CD14-positive monocyte (primary cell): Measurements from ENCODE around the gene GIT1. TPM values are rescaled to one million over a fixed set of nuclear protein-coding genes. Genes with fewer than 3 reads are reported as not detected.

Experiments used
- DNase-seq, 3 donors: peaks; one replicate each; pipeline ENCODE4 v3.0.0-alpha.2; 2011 to 2022
- H2AFZ ChIP-seq: 2 replicates; pipeline ENCODE4 v1.6.0; 2012; ENCODE audit warnings: mild to moderate bottlenecking, low read depth, low read length, inconsistent platforms; ENCODE audit not compliant: insufficient read depth, poor library complexity, severe bottlenecking
- H3K27ac ChIP-seq, 2 donors: 1 replicate in 1 of 2; 2 replicates in 1 of 2; pipeline ENCODE4 v1.5.1; 2012 to 2013; ENCODE audit warnings: low read length in 2 of 2, control low read depth in 1 of 2, inconsistent platforms in 1 of 2, low read depth in 1 of 2, mild to moderate bottlenecking in 1 of 2
- H3K27me3 ChIP-seq, 2 donors: one replicate each; pipeline versions ENCODE4 v1.6.0 to v1.6.1; 2011 to 2013; ENCODE audit warnings: low read length in 2 of 2; ENCODE audit not compliant: control insufficient read depth in 2 of 2, insufficient read depth in 2 of 2
- H3K36me3 ChIP-seq, 2 donors: replicated peaks in 1 of 2; 1 replicate in 1 of 2; 2 replicates in 1 of 2; pipeline versions ENCODE4 v1.5.1 to v1.6.1; 2012 to 2013; ENCODE audit warnings: low read length in 2 of 2, control low read depth in 1 of 2, inconsistent platforms in 1 of 2, mild to moderate bottlenecking in 1 of 2; ENCODE audit not compliant: insufficient read depth in 2 of 2, control insufficient read depth in 1 of 2
- H3K4me1 ChIP-seq, 2 donors: 1 replicate in 1 of 2; 2 replicates in 1 of 2; pipeline versions ENCODE4 v1.5.1 to v1.6.1; 2012 to 2013; ENCODE audit warnings: low read length in 2 of 2, control low read depth in 1 of 2, inconsistent platforms in 1 of 2, mild to moderate bottlenecking in 1 of 2, moderate library complexity in 1 of 2; ENCODE audit not compliant: insufficient read depth in 2 of 2, control insufficient read depth in 1 of 2
- H3K4me2 ChIP-seq: replicated peaks from 2 replicates; pipeline ENCODE3; 2012; ENCODE audit warnings: low read length, moderate library complexity, mild to moderate bottlenecking; ENCODE audit not compliant: poor library complexity, severe bottlenecking; ENCODE audit errors: extremely low read depth
- H3K4me3 ChIP-seq, 3 experiments: fragments of 200-600 bp in 1 of 3; sonication (generic) in 1 of 3; replicated peaks in 1 of 3; 1 replicate in 2 of 3; 2 replicates in 1 of 3; pipeline ENCODE4 v1.5.1; 2011 to 2013; ENCODE audit warnings: low read length in 3 of 3, mild to moderate bottlenecking in 3 of 3, control low read depth in 2 of 3, low read depth in 2 of 3, inconsistent platforms in 1 of 3, moderate library complexity in 1 of 3
- H3K79me2 ChIP-seq: 2 replicates; pipeline ENCODE4 v1.6.0; 2012; ENCODE audit warnings: mild to moderate bottlenecking, control low read depth, inconsistent platforms, low read length, moderate library complexity; ENCODE audit not compliant: insufficient read depth
- H3K9ac ChIP-seq: 2 replicates; pipeline ENCODE4 v1.6.0; 2017; ENCODE audit warnings: low read length, mild to moderate bottlenecking; ENCODE audit not compliant: insufficient read depth, poor library complexity, severe bottlenecking
- H3K9me3 ChIP-seq, 2 donors: replicated peaks in 1 of 2; 1 replicate in 1 of 2; 2 replicates in 1 of 2; pipeline versions ENCODE4 v1.5.1 to v1.6.1; 2012 to 2013; ENCODE audit warnings: low read length in 2 of 2, control low read depth in 1 of 2; ENCODE audit not compliant: control insufficient read depth in 1 of 2, insufficient read depth in 1 of 2
- H4K20me1 ChIP-seq: 2 replicates; pipeline ENCODE4 v1.6.0; 2012; ENCODE audit warnings: mild to moderate bottlenecking, low read length, control low read depth, moderate library complexity; ENCODE audit not compliant: insufficient read depth
- H3K27ac Mint-ChIP-seq, 7 donors: one replicate each; pipeline ENCODE4 v1.8.0; 2020; ENCODE audit warnings: mild to moderate bottlenecking in 7 of 7, mixed read lengths in 7 of 7, moderate library complexity in 6 of 7, inconsistent platforms in 2 of 7
- H3K27me3 Mint-ChIP-seq, 3 donors: one replicate each; pipeline ENCODE4 v1.8.0; 2021 to 2022; ENCODE audit warnings: low read depth in 3 of 3, mild to moderate bottlenecking in 3 of 3, mixed read lengths in 3 of 3, moderate library complexity in 3 of 3, inconsistent platforms in 1 of 3
- H3K36me3 Mint-ChIP-seq, 2 donors: one replicate each; pipeline ENCODE4 v1.8.0; 2020; ENCODE audit warnings: mixed read lengths in 2 of 2, inconsistent platforms in 1 of 2, mild to moderate bottlenecking in 1 of 2
- H3K4me1 Mint-ChIP-seq: one replicate; pipeline ENCODE4 v1.8.0; 2020; ENCODE audit warnings: mild to moderate bottlenecking, mixed read lengths
- H3K4me3 Mint-ChIP-seq, 2 donors: one replicate each; pipeline ENCODE4 v1.8.0; 2020; ENCODE audit warnings: mild to moderate bottlenecking in 2 of 2, mixed read lengths in 2 of 2, moderate library complexity in 1 of 2
- H3K9me3 Mint-ChIP-seq, 7 donors: one replicate each; pipeline ENCODE4 v1.8.0; 2020 to 2022; ENCODE audit warnings: mixed read lengths in 7 of 7, mild to moderate bottlenecking in 6 of 7, moderate library complexity in 6 of 7, inconsistent platforms in 2 of 7
- CTCF ChIP-seq: fragments of 200-600 bp; IDR thresholded peaks from one replicate; pipeline ENCODE4 v1.8.0; 2022; ENCODE audit warnings: antibody characterized with exemption, mild to moderate bottlenecking
- WGBS: methylation state at CpG from one replicate; pipeline ENCODE4 v1.1.5; 2013; ENCODE audit warnings: missing lambda C conversion rate; ENCODE audit not compliant: insufficient coverage; 5-methylcytosine and 5-hydroxymethylcytosine counted together
- intact Hi-C, 2 donors: fragments of 100-400 bp; cut with micrococcal nuclease; formaldehyde crosslinking; loops; one replicate each; pipeline versions ENCODE4 v1.15.0 to v1.15.1; 2023
- polyA plus RNA-seq, 3 donors: library from polyadenylated mRNA; depleted of rRNA in 1 of 3; unstranded in 2 of 3; stranded (reverse) in 1 of 3; fragments of 300-500 nt in 2 of 3; fragments of >200 nt in 1 of 3; fragmentation: Illumina TruSeq in 2 of 3; gene quantifications; 1 replicate in 2 of 3; 2 replicates in 1 of 3; pipeline ENCODE4 v1.2.3, GENCODE V29; 2012 to 2021

The GIT1 gene
- polyA plus RNA-seq, 3 donors, result 3.1 to 41.7 (median 4.4) TPM

- Histone ChIP-seq H3K4me3 (no peak overlapping the region), H3K4me2 (no peak overlapping the region), H3K9me3 (no peaks in the 10 kb centered on the region), H3K9ac (no peak overlapping the region), H2AFZ (no peak overlapping the region), H3K36me3 (no peaks in the 10 kb centered on the region), H4K20me1 (peaks cover 44% of the 10 kb centered on the region), H3K79me2 (no peaks in the 10 kb centered on the region), H3K27me3 (peaks cover 7 to 77% of the 10 kb centered on the region in 2 donors), H3K4me1 (peaks cover 56 to 57% of the 10 kb centered on the region in 2 donors), H3K27ac (no peak overlapping the region)
- Mint-ChIP-seq H3K36me3 (no peaks in the 10 kb centered on the region), H3K27me3 (peaks cover 47 to 93% (median 69%) of the 10 kb centered on the region in 3 donors), H3K27ac (no peak overlapping the region), H3K4me1 (peaks cover 50% of the 10 kb centered on the region), H3K4me3 (peak overlapping the region in 1 of 2 donors; percentile 51), H3K9me3 (peaks cover 0 to 6% (median 1%) of the 10 kb centered on the region in 7 donors)
- intact Hi-C loops, result loop anchor here in 1 of 2 donors (2.0 to 10.0 kb wide), 2 partner anchors 38 to 54 kb away; partner anchors contain the start of genes ABHD15 and TP53I13
- peak; percentile 5 for TF ChIP-seq CTCF
- no peak for DNase-seq
These were observed 29.8 kb upstream of the GIT1 start for GRCh38 chr17:29619251-29619650.

GRCh38 chr17:29618272-29619065 is 29.0 kb upstream of the GIT1 start:
- peaks cover 43% of the 10 kb centered on the region for H4K20me1 ChIP-seq
- peak overlapping the region; percentile 56 for H3K9ac ChIP-seq
- H3K4me1 ChIP-seq, result peaks cover 64 to 65% of the 10 kb centered on the region in 2 donors
- peaks cover 7 to 84% of the 10 kb centered on the region in 2 donors for H3K27me3 ChIP-seq
- H2AFZ ChIP-seq, result peak overlapping the region; percentile 82
- intact Hi-C loops, result loop anchor here in 1 of 2 donors (2.0 to 10.0 kb wide), 2 partner anchors 38 to 54 kb away; partner anchors contain the start of genes ABHD15 and TP53I13
- Mint-ChIP-seq H3K9me3 (peaks cover 0 to 7% (median 1%) of the 10 kb centered on the region in 7 donors), H3K36me3 (no peaks in the 10 kb centered on the region), H3K4me1 (peaks cover 56% of the 10 kb centered on the region), H3K4me3 (peak overlapping the region; percentile 34 to 53), H3K27me3 (peaks cover 52 to 94% (median 70%) of the 10 kb centered on the region in 3 donors), H3K27ac (peak overlapping the region in 1 of 7 donors; percentile 87)
- H3K27ac ChIP-seq, result no peak overlapping the region
- no peaks in the 10 kb centered on the region for H3K79me2 ChIP-seq
- 35% methylated on average over 15 of the region's 22 CpGs for WGBS
- peak overlapping the region; percentile 97 for H3K4me2 ChIP-seq
- no peak for DNase-seq
- no peaks in the 10 kb centered on the region for H3K36me3 ChIP-seq
- no peaks in the 10 kb centered on the region for H3K9me3 ChIP-seq
- peak overlapping the region in 1 of 3 experiments; percentile 80 for H3K4me3 ChIP-seq
- TF ChIP-seq CTCF, result peak; percentile 14
